ENCODE data around the gene ABCA12.

DNA sequence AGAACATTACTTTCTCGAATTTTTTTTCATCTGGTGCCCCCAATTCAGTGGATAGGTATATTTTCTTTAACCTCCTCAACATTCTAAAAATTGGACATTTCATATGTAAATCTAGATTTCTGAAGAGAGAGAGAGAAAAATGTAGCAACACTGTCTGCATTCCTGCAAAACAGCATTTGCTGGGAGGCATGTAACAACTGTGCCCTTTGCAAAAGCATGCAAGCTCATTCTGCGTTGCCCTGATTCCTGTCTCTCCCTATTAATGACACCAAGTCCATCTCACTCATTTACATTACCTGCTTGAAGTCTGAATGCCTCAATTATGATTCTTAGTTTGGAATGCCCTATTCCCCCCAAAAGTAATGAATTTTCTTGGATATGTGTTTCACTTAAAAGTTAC is 249.1 kb downstream of the ABCA12 start:
- TF ChIP-seq YY1 (IDR thresholded peaks at IDR 0.05; ENCODE audit: insufficient read depth, insufficient read length) (no peak), ZNF274 (IDR thresholded peaks at IDR 0.05; ENCODE audit: low read depth, low read length) (no peak)
